Peyer's patch (tissue), 4 donors: Measurements from ENCODE around the gene SMIM14.

Experiments used
- CTCF ChIP-seq, 6 experiments: fragments of 450-650 bp in 4 of 6; fragments of 200-600 bp in 2 of 6; sonication (generic) in 1 of 6; IDR thresholded peaks; one replicate each; pipeline ENCODE4 v1.5.1; 2017 to 2019; ENCODE audit warnings: antibody characterized with exemption in 6 of 6, mild to moderate bottlenecking in 3 of 6, moderate library complexity in 1 of 6
- POLR2A ChIP-seq, 2 donors: fragments of 450-650 bp; IDR thresholded peaks; one replicate each; pipeline ENCODE4 v1.5.1; 2017; ENCODE audit warnings: antibody characterized with exemption in 2 of 2, mild to moderate bottlenecking in 2 of 2, moderate library complexity in 2 of 2

- TF ChIP-seq CTCF (IDR thresholded peaks at IDR 0.05) (no peak), POLR2A (IDR thresholded peaks at IDR 0.05) (no peak)
Observed at GRCh38 chr4:39655211-39655610, 16.5 kb upstream of the SMIM14 start.
